IMR-90 (cell line): ENCODE data around the gene SLFN12L.

Experiments used
- BHLHE40 ChIP-seq: fragments of 150-350 bp; IDR thresholded peaks from 2 replicates; pipeline ENCODE4 v1.6.1; 2016; ENCODE audit warnings: mild to moderate bottlenecking, low read depth, low read length
- CEBPB ChIP-seq: IDR thresholded peaks from 2 replicates; pipeline ENCODE4 v1.6.1; 2012; ENCODE audit warnings: low read depth, low read length, improper control_type of control experiment
- CTCF ChIP-seq: conservative IDR thresholded peaks from 2 replicates; pipeline ENCODE4 v1.5.1; 2012; ENCODE audit warnings: mild to moderate bottlenecking, low read depth, low read length, improper control_type of control experiment
- ELK1 ChIP-seq: fragments of 150-350 bp; IDR thresholded peaks from 2 replicates; pipeline ENCODE4 v1.6.1; 2016; ENCODE audit warnings: low read depth, mild to moderate bottlenecking, low read length, moderate library complexity, borderline replicate concordance
- FOS ChIP-seq: fragments of 150-350 bp; IDR thresholded peaks from 2 replicates; pipeline ENCODE4 v1.6.1; 2016; ENCODE audit warnings: low read depth, low read length
- MAFK ChIP-seq: IDR thresholded peaks from 2 replicates; pipeline ENCODE4 v1.6.1; 2012; ENCODE audit warnings: low read depth, low read length, improper control_type of control experiment
- MAZ ChIP-seq: IDR thresholded peaks from 2 replicates; pipeline ENCODE4 v1.6.1; 2012; ENCODE audit warnings: low read depth, mild to moderate bottlenecking, low read length, improper control_type of control experiment, moderate library complexity, borderline replicate concordance
- POLR2A ChIP-seq: IDR thresholded peaks from 2 replicates; pipeline ENCODE4 v1.6.1; 2012; ENCODE audit warnings: mild to moderate bottlenecking, low read depth, low read length
- RAD21 ChIP-seq: IDR thresholded peaks from 2 replicates; pipeline ENCODE4 v1.6.1; 2012; ENCODE audit warnings: low read length, improper control_type of control experiment
- RCOR1 ChIP-seq: IDR thresholded peaks from 2 replicates; pipeline ENCODE4 v1.6.1; 2012; ENCODE audit warnings: mild to moderate bottlenecking, low read length, improper control_type of control experiment; ENCODE audit not compliant: insufficient replicate concordance
- RFX5 ChIP-seq: IDR thresholded peaks from 2 replicates; pipeline ENCODE4 v1.8.0; 2012; ENCODE audit warnings: low read depth, mild to moderate bottlenecking, low read length, moderate library complexity
- USF2 ChIP-seq: fragments of 150-350 bp; IDR thresholded peaks from 2 replicates; pipeline ENCODE4 v1.6.1; 2017; ENCODE audit warnings: mild to moderate bottlenecking, antibody characterized with exemption, low read length, low read depth

- TF ChIP-seq CTCF (no peak), ELK1 (no peak), RFX5 (no peak), USF2 (no peak), MAZ (no peak), RAD21 (no peak), BHLHE40 (no peak), CEBPB (no peak), RCOR1 (no peak), FOS (no peak), POLR2A (no peak), MAFK (peak; percentile 83)
Observed at GRCh38 chr17:35438433-35438832, 99.0 kb downstream of the SLFN12L start.
